CD4-positive, alpha-beta T cell treated with Interleukin-17A for 4 hours (primary cell): ENCODE results near the gene MYT1.

ENCODE experiments used
- DNase-seq: peaks from one replicate; pipeline ENCODE4 v3.0.0-alpha.2; 2020; ENCODE audit warnings: mixed read lengths

MYT1 gene

GRCh38 chr20:64196309-64196708 is 32.1 kb downstream of the MYT1 start:
- DNase-seq = no peak

GRCh38 chr20:64196847-64197306 is 32.6 kb downstream of the MYT1 start:
- no peak for DNase-seq

DNA sequence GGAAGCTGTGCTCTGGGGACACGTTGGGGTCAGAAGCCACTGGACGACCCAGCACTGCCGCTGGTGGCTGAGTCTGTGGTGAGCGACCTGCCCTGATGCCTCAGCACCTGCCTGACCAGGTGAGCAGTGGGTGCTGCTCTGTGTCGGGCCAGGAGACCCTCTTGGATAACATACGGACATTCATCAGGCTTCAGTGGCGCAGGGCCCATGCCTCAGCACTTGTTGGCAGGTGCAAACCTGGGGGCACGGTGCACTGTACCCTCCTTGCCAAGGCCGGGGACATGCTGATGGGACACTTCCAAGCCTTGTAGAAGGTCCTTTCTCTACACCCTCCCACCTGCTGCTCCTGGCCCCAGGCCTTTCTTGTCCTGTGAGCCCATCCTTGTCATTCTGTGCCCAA is 34.1 kb downstream of the MYT1 start:
- DNase-seq = no peak

DNA sequence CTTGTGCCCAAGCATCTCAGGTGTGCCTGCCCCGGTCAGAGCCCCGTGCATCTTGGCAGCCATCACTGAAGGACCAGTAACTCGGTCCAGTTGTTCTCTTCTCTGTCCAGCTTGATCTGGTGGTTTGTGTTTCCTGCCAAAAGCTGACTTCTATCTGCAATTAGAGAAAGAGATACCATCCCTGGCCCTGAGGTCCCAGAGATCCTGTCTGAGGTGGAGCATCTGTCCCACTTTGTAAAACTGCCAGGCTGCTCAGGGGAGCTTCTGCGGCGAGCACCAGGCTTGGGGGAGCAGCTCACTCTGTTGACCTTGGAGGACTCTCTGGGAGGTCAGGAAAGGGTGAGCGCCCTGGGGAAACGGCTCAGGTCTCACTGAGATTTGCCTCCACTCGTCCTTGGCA is 35.1 kb downstream of the MYT1 start:
- DNase-seq = no peak

- DNase-seq = no peak
Observed at GRCh38 chr20:64200740-64201139, 36.5 kb downstream of the MYT1 start.

DNA sequence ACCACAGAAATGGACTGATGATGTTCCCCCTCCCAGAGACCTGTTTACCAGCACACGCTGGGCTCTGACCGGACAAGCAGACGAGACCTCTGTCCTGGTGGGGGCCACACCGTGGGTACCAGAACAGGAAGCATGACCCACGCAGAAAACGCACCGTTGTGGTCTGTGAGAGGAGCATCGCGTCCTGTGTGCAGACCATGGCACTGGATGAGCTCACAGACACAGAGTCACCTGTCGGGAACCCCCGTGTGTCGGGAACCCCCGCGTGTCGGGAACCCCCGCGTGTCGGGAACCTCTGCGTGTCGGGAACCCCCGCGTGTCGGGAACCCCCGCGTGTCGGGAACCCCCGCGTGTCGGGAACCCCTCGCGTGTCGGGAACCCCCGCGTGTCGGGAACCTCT is 37.4 kb downstream of the MYT1 start:
- no peak for DNase-seq

DNA sequence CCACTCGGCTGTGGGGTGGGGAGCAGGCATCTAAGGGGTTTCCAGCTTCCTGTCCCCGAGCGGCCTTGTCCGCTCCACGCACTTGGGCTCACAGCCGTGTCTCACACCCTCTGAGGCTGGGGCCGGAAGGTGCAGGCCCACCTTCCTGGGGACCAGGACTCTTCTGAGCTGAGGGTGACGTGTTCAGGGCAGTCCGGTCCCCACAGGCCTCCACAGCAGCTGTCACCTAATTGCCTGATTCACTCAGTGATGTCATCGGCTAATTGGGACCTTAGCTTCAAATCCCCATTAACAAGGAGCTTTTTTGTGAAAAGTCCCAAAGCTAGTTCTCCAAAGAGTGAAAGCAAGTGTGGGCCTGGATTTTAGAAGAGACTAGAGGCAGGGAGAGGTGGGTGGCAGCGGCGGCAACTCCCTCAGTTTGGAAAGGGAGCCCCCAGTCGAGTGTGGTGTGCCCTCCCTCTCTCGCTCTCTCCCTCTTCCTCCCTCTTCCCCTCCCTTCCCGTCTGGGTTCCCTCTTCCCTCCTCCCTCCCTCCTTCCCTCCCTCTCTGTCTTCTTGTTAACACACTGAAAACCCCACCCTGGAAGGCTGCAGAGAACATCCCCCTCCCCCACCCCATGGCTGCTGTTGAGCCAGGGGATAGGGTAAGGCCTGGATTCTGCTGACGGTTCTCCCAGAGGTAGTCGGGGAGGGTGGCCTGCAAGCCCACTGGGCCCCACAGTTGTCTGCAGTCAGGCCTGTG is 39.0 kb downstream of the MYT1 start:
- no peak for DNase-seq

DNA sequence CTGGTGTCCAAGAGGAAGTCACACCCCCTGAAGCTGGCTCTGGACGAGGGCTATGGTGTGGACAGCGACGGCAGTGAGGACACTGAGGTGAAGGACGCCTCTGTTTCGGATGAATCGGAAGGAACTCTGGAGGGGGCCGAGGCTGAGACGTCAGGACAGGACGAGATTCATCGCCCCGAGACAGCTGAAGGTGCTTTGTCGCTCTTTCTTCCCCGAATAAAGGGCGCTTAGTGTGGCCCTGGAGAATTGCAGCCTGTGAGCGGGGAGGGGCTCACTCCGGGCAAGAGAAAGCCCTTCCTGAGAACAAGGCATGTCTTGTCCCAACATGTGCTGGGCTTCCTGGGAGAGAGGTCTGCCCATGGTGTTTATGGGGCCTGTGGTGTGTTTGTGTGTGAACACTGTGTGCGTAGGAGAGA is 41.4 kb downstream of the MYT1 start:
- no peak for DNase-seq

- DNase-seq = no peak
Observed at GRCh38 chr20:64206614-64207013, 42.4 kb downstream of the MYT1 start.

DNA sequence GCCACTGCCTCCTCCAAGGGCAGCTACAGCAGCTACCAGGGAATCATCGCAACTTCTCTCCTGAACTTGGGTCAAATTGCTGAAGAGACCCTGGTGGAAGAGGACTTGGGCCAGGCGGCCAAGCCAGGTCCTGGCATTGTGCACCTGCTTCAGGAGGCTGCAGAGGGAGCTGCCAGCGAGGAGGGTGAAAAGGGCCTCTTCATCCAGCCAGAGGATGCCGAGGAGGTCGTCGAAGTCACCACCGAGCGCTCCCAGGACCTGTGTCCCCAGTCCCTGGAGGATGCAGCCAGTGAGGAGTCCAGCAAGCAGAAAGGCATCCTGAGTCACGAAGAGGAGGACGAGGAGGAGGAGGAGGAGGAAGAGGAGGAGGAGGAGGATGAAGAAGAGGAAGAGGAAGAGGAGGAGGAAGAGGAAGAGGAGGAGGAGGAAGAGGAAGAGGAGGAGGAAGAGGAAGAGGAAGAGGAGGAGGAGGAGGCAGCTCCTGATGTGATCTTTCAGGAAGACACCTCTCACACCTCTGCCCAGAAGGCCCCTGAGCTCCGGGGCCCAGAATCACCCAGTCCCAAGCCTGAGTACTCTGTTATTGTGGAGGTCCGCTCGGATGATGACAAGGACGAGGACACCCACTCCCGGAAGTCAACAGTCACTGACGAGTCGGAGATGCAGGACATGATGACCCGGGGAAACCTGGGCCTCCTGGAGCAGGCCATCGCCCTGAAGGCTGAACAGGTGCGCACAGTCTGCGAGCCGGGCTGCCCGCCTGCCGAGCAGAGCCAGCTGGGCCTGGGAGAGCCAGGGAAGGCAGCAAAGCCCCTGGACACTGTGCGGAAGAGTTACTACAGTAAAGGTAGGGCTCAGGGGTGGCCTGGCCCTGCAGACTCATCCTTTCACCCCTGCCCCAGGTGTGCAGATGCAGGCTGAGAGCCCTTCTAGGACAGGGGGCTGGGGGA is 43.7 kb downstream of the MYT1 start:
- no peak for DNase-seq

DNA sequence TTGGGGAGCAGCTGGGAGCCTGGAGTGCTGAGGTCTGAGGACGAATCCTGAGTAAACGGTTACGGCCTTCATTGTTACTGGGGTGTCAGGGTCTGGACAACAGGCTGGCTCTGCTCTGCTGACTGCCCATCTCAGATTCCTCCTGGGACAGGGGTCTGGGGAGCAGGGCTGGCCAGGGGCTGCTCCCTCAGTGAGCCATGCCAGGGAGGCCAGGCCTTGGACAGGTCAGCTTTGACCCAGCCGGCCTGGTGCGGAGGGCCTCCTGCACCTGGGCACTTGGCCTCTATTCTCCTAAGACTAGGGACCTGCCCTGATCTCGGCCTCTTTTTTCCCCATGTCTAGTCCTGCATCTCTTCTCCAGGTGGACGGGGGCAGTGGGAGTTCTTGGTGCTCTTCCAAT is 44.9 kb downstream of the MYT1 start:
- no peak for DNase-seq

DNA sequence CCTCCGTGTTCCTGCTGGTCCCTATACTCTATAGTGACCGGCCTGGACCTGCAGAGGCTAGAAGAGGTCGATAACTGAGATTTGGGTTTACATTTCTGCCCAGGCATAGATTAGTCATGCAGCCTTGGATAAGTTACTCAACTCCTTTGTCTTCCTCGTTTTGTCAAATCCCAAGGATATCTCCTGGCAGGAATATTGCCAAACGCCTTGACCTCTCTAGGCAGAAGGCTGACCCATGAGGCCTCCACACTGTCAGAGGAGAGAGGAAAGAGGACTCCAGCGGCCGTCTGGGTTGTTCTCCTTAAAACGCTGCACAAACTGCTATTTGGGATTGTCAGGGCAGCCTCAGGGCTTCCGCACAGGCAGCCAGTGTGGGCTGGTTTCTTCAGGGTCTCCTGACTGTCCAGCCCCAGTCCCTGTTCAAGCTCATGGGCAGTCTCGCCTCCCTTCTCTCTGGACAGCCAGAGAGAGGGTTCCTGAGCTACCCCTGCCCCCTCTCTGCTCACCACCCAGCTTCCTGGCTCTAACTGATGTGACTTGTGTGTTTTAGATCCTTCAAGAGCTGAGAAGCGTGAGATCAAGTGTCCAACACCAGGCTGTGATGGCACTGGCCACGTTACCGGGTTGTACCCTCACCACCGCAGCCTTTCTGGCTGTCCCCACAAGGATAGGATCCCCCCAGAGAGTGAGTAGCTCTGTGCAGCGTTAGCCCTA is 46.6 kb downstream of the MYT1 start:
- DNase-seq = no peak

- no peak for DNase-seq
Observed at GRCh38 chr20:64211874-64212658, 47.8 kb downstream of the MYT1 start.

DNA sequence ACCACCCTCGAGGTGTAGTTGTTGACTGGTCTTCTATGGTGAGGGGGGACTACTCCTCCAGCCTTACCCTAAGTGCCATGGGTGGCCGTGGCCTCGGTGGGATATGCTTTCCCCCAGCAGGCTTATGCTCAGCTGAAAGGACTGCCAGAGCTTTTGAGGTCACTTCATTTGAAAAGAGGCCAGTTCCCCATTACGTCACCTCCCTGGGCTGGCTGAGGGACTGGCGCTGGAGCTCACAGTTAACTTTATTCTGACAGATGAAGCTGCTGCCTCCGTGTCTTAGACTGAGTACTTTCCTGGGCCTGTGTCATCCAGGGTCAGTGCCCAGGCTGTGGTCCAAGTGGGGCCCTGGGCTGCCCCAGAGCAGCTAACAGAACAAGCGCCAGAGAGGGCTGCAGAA is 48.5 kb downstream of the MYT1 start:
- no peak for DNase-seq

- DNase-seq = no peak
Observed at GRCh38 chr20:64214113-64214512, 49.9 kb downstream of the MYT1 start.

DNA sequence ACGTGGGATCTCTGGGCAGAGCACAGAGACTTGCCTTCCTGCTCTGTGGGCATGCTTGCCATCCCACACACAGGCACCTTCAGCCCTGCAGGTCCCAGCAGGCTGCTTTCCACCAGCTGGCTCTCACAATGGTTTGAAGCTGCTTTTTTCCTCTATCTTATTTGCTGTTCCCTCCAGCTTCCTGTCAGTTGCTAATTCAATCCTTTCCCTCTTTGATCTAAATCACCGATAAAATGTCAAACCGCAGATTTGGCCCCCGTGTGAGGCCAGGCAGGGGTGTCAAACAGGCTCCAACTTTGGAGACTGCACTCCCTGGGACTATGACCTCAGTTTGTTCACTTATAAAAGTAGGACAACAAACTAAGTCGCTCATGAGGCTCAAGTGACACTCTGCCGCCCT is 50.7 kb downstream of the MYT1 start:
- no peak for DNase-seq

DNA sequence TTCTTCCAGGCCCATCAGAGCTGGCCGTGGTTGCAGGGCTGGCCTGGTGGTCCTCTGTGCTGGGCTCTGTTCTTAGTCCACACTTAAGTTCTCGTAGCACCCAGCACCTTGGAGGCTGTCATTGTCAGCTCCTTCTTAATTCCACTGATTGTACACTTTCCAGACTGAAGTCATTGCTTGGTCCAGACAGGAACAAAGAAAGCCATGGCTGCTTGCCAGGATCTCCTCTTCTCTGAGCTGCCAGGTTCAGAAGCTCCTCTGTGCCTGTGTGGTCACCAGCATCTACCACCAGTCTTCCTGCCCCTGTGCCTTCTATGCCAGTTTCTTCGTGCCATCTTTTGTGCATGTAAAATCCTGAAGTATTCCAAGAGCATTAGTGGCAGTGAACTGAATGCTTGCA is 51.8 kb downstream of the MYT1 start:
- no peak for DNase-seq

- no peak for DNase-seq
Observed at GRCh38 chr20:64216910-64217309, 52.7 kb downstream of the MYT1 start.

GRCh38 chr20:64217539-64218221 is 53.4 kb downstream of the MYT1 start:
- no peak for DNase-seq

- no peak for DNase-seq
Observed at GRCh38 chr20:64219202-64219601, 55.0 kb downstream of the MYT1 start.

- no peak for DNase-seq
Observed at GRCh38 chr20:64219730-64220129, 55.5 kb downstream of the MYT1 start.

DNA sequence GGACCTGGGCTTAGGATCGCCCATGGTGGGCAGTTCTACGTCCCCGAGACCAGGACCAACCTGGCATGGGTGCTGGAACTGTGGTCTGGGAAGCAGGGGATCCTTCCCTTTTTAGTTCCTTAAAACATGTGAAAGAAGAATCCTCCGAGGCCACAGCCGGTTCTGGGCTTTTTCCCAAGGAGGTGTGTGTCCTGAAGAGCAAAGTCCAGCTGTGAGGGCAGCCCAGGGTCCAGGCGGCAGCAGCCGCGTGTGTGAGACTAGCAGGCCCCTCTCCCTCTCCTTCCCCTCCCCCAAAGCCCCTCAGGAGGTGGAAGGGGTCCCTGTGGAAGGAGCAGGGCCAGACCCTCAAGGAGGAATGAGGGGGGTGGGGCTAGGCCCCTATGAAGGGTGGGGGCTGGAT is 56.2 kb downstream of the MYT1 start:
- no peak for DNase-seq
